NCI-H187 treated with DMSO at 0.1 percent for 48 hours (cell line): ENCODE results near the gene ARF6.
"Not testable (repeated sequence)": the region's sequence is repeated elsewhere in the genome, so short reads cannot be mapped to it uniquely, and the experiment has no call there.

Source experiments
- DNase-seq: peaks from one replicate; lab custom pipeline; 2025; lab: John Stamatoyannopoulos, UW

The ARF6 gene

GRCh38 chr14:49907186-49907585 is 14.3 kb downstream of the ARF6 start:
- DNase-seq = no peak

- no peak for DNase-seq
Measured at GRCh38 chr14:49908433-49908782, 15.5 kb downstream of the ARF6 start.

- no peak for DNase-seq
Measured at GRCh38 chr14:49909016-49909415, 16.1 kb downstream of the ARF6 start.

- no peak for DNase-seq
Measured at GRCh38 chr14:49915085-49915484, 22.2 kb downstream of the ARF6 start.

- DNase-seq = no peak
Measured at GRCh38 chr14:49918706-49919105, 25.8 kb downstream of the ARF6 start.

GRCh38 chr14:49919825-49920659 is 27.2 kb downstream of the ARF6 start:
- DNase-seq = no peak

GRCh38 chr14:49920935-49921334 is 28.1 kb downstream of the ARF6 start:
- no peak for DNase-seq

- DNase-seq = no peak
Measured at GRCh38 chr14:49921401-49921800, 28.5 kb downstream of the ARF6 start.

- no peak for DNase-seq
Measured at GRCh38 chr14:49923442-49923841, 30.6 kb downstream of the ARF6 start.

GRCh38 chr14:49923881-49924280 is 31.0 kb downstream of the ARF6 start:
- no peak for DNase-seq

- DNase-seq = no peak
Measured at GRCh38 chr14:49924852-49925251, 32.0 kb downstream of the ARF6 start.

- no peak for DNase-seq
Measured at GRCh38 chr14:49926803-49927202, 33.9 kb downstream of the ARF6 start.

- no peak for DNase-seq
Measured at GRCh38 chr14:49928015-49928414, 35.1 kb downstream of the ARF6 start.

- no peak for DNase-seq
Measured at GRCh38 chr14:49930720-49931119, 37.8 kb downstream of the ARF6 start.

- DNase-seq = no peak
Measured at GRCh38 chr14:49931523-49931922, 38.6 kb downstream of the ARF6 start.

GRCh38 chr14:49933128-49933527 is 40.2 kb downstream of the ARF6 start:
- DNase-seq = no peak

- no peak for DNase-seq
Measured at GRCh38 chr14:49933704-49934103, 40.8 kb downstream of the ARF6 start.

- DNase-seq = no peak
Measured at GRCh38 chr14:49934646-49935045, 41.8 kb downstream of the ARF6 start.

- DNase-seq = no peak
Measured at GRCh38 chr14:49935526-49935925, 42.6 kb downstream of the ARF6 start.

- not testable (repeated sequence) for DNase-seq
Measured at GRCh38 chr14:49936246-49936645, 43.4 kb downstream of the ARF6 start.

GRCh38 chr14:49936882-49937281 is 44.0 kb downstream of the ARF6 start:
- DNase-seq = not testable (repeated sequence)

- DNase-seq = not testable (repeated sequence)
Measured at GRCh38 chr14:49939215-49939614, 46.3 kb downstream of the ARF6 start.

- no peak for DNase-seq
Measured at GRCh38 chr14:49939884-49940510, 47.1 kb downstream of the ARF6 start.
